PC-9 (cell line): Measurements from ENCODE around the gene CRNKL1. TPM values are rescaled to one million over a fixed set of nuclear protein-coding genes. Genes with fewer than 3 reads are reported as not detected.

Experiments
- BruUV-seq: library from RNA; stranded (reverse); fragments of 400-500 nt; replicated peaks from 2 replicates; lab custom pipeline; 2021; lab: Mats Ljungman, UMichigan
- CTCF ChIA-PET: fragments of 300-600 bp; sonication (Branson Sonifier 250); formaldehyde crosslinking; loops from one replicate; lab custom pipeline; 2022; ENCODE audit warnings: antibody characterized with exemption; lab: Charles Lee
- POLR2A ChIA-PET: fragments of 300-600 bp; sonication (Branson Sonifier 250); formaldehyde crosslinking; loops from one replicate; lab custom pipeline; 2022; ENCODE audit warnings: antibody characterized with exemption; ENCODE audit not compliant: unreplicated experiment; lab: Charles Lee
- DNase-seq, 2 experiments: peaks; one replicate each; pipeline versions ENCODE4 v3.0.0 to v3.0.0-alpha.2; 2015 to 2022; ENCODE audit warnings: mixed read lengths in 1 of 2
- H2AFZ ChIP-seq: fragments of 200-600 bp; sonication (generic); 2 replicates; pipeline ENCODE4 v1.8.1; 2017; ENCODE audit warnings: antibody characterized with exemption
- H3F3A ChIP-seq: fragments of 200-600 bp; sonication (generic); 2 replicates; pipeline ENCODE4 v1.8.1; 2017; ENCODE audit warnings: antibody characterized with exemption, mild to moderate bottlenecking, low read depth; ENCODE audit not compliant: insufficient read depth
- H3K27ac ChIP-seq: fragments of 200-600 bp; sonication (generic); 2 replicates; pipeline ENCODE4 v1.6.1; 2016; ENCODE audit warnings: mixed run types
- H3K27me3 ChIP-seq: fragments of 200-600 bp; sonication (generic); 2 replicates; pipeline ENCODE4 v1.6.1; 2016; ENCODE audit warnings: low read depth, mixed run types; ENCODE audit not compliant: insufficient read depth
- H3K36me3 ChIP-seq: fragments of 200-600 bp; sonication (generic); 2 replicates; pipeline ENCODE4 v1.6.1; 2016; ENCODE audit warnings: low read depth, mixed run types
- H3K4me1 ChIP-seq: fragments of 200-600 bp; sonication (generic); replicated peaks from 2 replicates; pipeline ENCODE4 v1.6.1; 2016; ENCODE audit warnings: mixed run types; ENCODE audit not compliant: insufficient read depth
- H3K4me2 ChIP-seq: fragments of 200-600 bp; sonication (generic); 2 replicates; pipeline ENCODE4 v1.6.1; 2017; ENCODE audit warnings: mixed run types
- H3K4me3 ChIP-seq: fragments of 200-600 bp; sonication (generic); 2 replicates; pipeline ENCODE4 v1.6.1; 2016; ENCODE audit warnings: mixed run types
- H3K79me2 ChIP-seq: fragments of 200-600 bp; sonication (generic); 2 replicates; pipeline ENCODE4 v1.6.1; 2017; ENCODE audit warnings: low read depth, mixed run types
- H3K9me2 ChIP-seq: fragments of 200-600 bp; sonication (generic); 2 replicates; pipeline ENCODE4 v1.8.1; 2017; ENCODE audit warnings: mild to moderate bottlenecking; ENCODE audit not compliant: insufficient read depth
- H3K9me3 ChIP-seq: fragments of 200-600 bp; sonication (generic); 2 replicates; pipeline ENCODE4 v1.8.1; 2016; ENCODE audit warnings: low read depth; ENCODE audit not compliant: insufficient read depth
- H4K20me1 ChIP-seq: fragments of 200-600 bp; sonication (generic); 2 replicates; pipeline ENCODE4 v1.8.1; 2017; ENCODE audit not compliant: insufficient read depth
- CTCF ChIP-seq: fragments of 200-600 bp; sonication (generic); conservative IDR thresholded peaks from 2 replicates; pipeline ENCODE4 v1.6.1; 2017; ENCODE audit warnings: mixed run types, antibody characterized with exemption, mild to moderate bottlenecking, moderate library complexity
- EZH2 ChIP-seq: fragments of 200-600 bp; sonication (generic); IDR thresholded peaks from 2 replicates; pipeline ENCODE4 v1.8.0; 2017; ENCODE audit warnings: antibody characterized with exemption, low read depth
- intact Hi-C: fragments of 100-400 bp; cut with micrococcal nuclease; formaldehyde crosslinking; loops from one replicate; pipeline ENCODE4 v1.10.0; 2022; ENCODE audit not compliant: unreplicated experiment
- total RNA-seq: library from RNA; stranded (reverse); gene quantifications from 2 replicates; pipeline ENCODE4 v1.2.3, GENCODE V29; 2021

The CRNKL1 gene
- total RNA-seq, 1 experiment from 2014 or later, result 24.8 TPM

DNA sequence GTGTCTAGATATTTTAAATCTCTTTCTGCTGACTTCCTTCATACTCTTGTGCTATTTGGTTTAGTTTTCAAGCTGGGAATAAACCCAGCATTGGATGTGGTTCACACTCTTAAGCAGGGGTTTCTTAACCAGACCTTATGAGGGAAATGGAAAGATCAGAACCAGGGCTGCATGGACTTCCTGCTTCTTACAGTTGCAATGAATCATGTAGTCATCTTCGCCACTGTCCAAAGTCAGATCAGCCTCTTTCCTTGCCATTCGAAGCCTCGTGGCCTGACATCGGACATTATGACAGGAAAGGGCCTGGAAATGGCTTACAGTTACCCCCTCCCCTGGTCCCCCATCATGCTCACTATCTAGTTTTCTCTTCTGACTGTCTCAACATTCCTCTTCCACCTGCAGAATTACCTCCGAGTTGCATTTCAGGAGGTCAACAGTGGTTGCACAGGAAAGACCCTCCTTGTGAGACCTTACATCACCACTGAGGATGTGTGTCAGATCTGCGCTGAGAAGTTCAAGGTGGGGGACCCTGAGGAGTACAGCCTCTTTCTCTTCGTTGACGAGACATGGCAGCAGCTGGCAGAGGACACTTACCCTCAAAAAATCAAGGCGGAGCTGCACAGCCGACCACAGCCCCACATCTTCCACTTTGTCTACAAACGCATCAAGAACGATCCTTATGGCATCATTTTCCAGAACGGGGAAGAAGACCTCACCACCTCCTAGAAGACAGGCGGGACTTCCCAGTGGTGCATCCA is 51.9 kb downstream of the CRNKL1 start:
- POLR2A ChIA-PET, result no interaction called here
- intact Hi-C loops, result no loop called here
- no peak overlapping the region for H3K27ac ChIP-seq

GRCh38 chr20:19998990-19999705 is 53.1 kb downstream of the CRNKL1 start:
- no TSS peak for BruUV-seq
- no peak overlapping the region for H3K4me3 ChIP-seq
- H3K9me2 ChIP-seq, result no peaks in the 10 kb centered on the region
- no peaks in the 10 kb centered on the region for H3K9me3 ChIP-seq
- H3K79me2 ChIP-seq, result peaks cover 25% of the 10 kb centered on the region
- ChIA-PET CTCF (interaction anchor here (0.5 to 0.6 kb wide), 2 partner anchors 593 to 716 kb away, joined by 3 to 5 read pairs; no protein-coding TSS in a partner anchor), POLR2A (interaction anchor here (0.7 kb wide), 1 partner anchor 62 kb away, joined by 5 read pairs; no protein-coding TSS in a partner anchor)
- peaks cover 13% of the 10 kb centered on the region; the same call in 1 of the 2 replicates for H3K36me3 ChIP-seq
- intact Hi-C loops, result no loop called here
- no peak for TF ChIP-seq EZH2
- no peak for TF ChIP-seq CTCF
- no peak overlapping the region for H3K27ac ChIP-seq
- H4K20me1 ChIP-seq, result no peaks in the 10 kb centered on the region
- H3K4me1 ChIP-seq, result peaks cover 27% of the 10 kb centered on the region
- no peak overlapping the region for H3K4me2 ChIP-seq
- H3K27me3 ChIP-seq, result no peaks in the 10 kb centered on the region
- H3F3A ChIP-seq, result peaks cover 23% of the 10 kb centered on the region
- no peak for DNase-seq
- no peak overlapping the region for H2AFZ ChIP-seq

More for the DNA sequence above, 51.9 kb downstream of the CRNKL1 start:
- Histone ChIP-seq H3K27me3 (no peaks in the 10 kb centered on the region), H3K36me3 (peaks cover 13% of the 10 kb centered on the region; the same call in 1 of the 2 replicates), H3K4me2 (no peak overlapping the region), H3F3A (0 out of 2 replicates have a peak, but pooled peaks cover 18% of the 10 kb centered on the region), H3K9me2 (no peaks in the 10 kb centered on the region), H3K4me1 (peaks cover 14% of the 10 kb centered on the region), H2AFZ (no peak overlapping the region), H4K20me1 (no peaks in the 10 kb centered on the region), H3K79me2 (peaks cover 14% of the 10 kb centered on the region), H3K9me3 (no peaks in the 10 kb centered on the region), H3K4me3 (no peak overlapping the region)
- BruUV-seq, result no TSS peak
- no peak for DNase-seq
- CTCF ChIA-PET, result interaction anchor here (0.5 kb wide), 1 partner anchor 1314 kb away, joined by 3 read pairs; no protein-coding TSS in a partner anchor
- TF ChIP-seq CTCF (no peak), EZH2 (no peak)

DNA sequence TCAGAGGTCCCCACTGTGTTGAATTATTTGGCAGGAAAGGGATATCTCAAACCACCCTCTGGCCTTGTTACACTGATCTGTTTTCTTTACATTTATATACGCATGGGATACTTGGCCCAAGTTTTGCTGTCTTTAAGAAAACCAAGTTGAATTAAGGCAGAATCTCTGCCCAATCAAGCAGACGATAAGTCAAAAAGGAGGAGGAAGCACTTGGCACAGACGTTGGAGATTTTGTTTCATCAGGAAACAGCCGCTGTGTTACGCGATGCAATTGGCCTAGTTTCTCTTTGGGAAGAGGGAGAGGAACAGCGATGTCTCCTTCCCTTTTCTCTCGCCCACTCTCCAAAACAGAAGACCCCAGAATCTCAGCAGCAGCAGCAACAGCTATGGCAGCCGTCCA is 55.3 kb downstream of the CRNKL1 start:
- H2AFZ ChIP-seq, result no peak overlapping the region
- no peaks in the 10 kb centered on the region for H3K27me3 ChIP-seq
- H3K36me3 ChIP-seq, result peaks cover 5% of the 10 kb centered on the region; the same call in 1 of the 2 replicates
- H4K20me1 ChIP-seq, result no peaks in the 10 kb centered on the region
- no TSS peak for BruUV-seq
- POLR2A ChIA-PET, result interaction anchor here (0.6 kb wide), 1 partner anchor 141 kb away, joined by 3 read pairs; no protein-coding TSS in a partner anchor
- TF ChIP-seq CTCF, result no peak
- no peak for TF ChIP-seq EZH2
- H3K4me3 ChIP-seq, result no peak overlapping the region
- CTCF ChIA-PET, result interaction anchor here (0.7 kb wide), 1 partner anchor 192 kb away, joined by 4 read pairs; no protein-coding TSS in a partner anchor
- peaks cover 30% of the 10 kb centered on the region for H3F3A ChIP-seq
- H3K79me2 ChIP-seq, result peaks cover 32% of the 10 kb centered on the region
- H3K9me3 ChIP-seq, result no peaks in the 10 kb centered on the region
- no peak overlapping the region for H3K27ac ChIP-seq
- DNase-seq, result no peak
- intact Hi-C loops, result no loop called here
- no peak overlapping the region for H3K4me2 ChIP-seq
- no peaks in the 10 kb centered on the region for H3K9me2 ChIP-seq
- H3K4me1 ChIP-seq, result peaks cover 41% of the 10 kb centered on the region
